ENCODE results near the gene FAM200C. TPM values are rescaled to one million over a fixed set of nuclear protein-coding genes. Genes with fewer than 3 reads are reported as not detected.

Gene FAM200C
- 6.2 and 7.3 TPM in 2 replicates for total RNA-seq (2021; fragmentation: NEBNext Ultra II Directional; extraction: Animal tissue kit (Norgen Biotek cat#: 25700))
- polyA plus RNA-seq (2011; rRNA removed): 1.6 and 2.6 TPM in 2 replicates
- polyA plus RNA-seq (2011; cell fraction: cytosol; rRNA removed): 3.2 TPM
- 1.3 TPM for polyA plus RNA-seq (2011; cell fraction: nucleus; rRNA removed)
- polyA plus RNA-seq (2012, experiment 1 of 2): 3.3 to 5.1 TPM (median 3.9 TPM) in 4 replicates
- 0.35 TPM for polyA plus RNA-seq (2012, experiment 2 of 2)
- polyA plus RNA-seq (2013, experiment 1 of 2): 3.6 TPM
- 3.3 TPM for polyA plus RNA-seq (2013, experiment 2 of 2)
- 5.4 and 7.5 TPM in 2 replicates for polyA minus RNA-seq (2011; rRNA and poly(A)+ RNA removed)
- polyA minus RNA-seq (2011; cell fraction: cytosol; rRNA and poly(A)+ RNA removed): 3.0 TPM
- polyA minus RNA-seq (2011; cell fraction: nucleus; rRNA and poly(A)+ RNA removed): 7.2 TPM
- long read RNA-seq, experiment 1, partial matches to known transcripts: 0 of 1 reads
- long read RNA-seq, experiment 1, other reads (novel, unspliced or antisense): 0 of 1 reads
- long read RNA-seq, experiment 2, partial matches to known transcripts: 1 of 5 reads
- long read RNA-seq, experiment 2, other reads (novel, unspliced or antisense): 0 of 5 reads

- CTCF ChIA-PET (ENCODE audit: partially characterized antibody): interaction anchor here (0.9 to 1.3 kb wide), 3 partner anchors 38 to 318 kb away, joined by 3 read pairs; no protein-coding TSS in a partner anchor
- POLR2A ChIA-PET (ENCODE audit: partially characterized antibody): interaction anchor here (0.6 to 1.9 kb wide), 8 partner anchors 9 to 886 kb away, joined by 3 to 5 read pairs (median 4); partner anchors contain the start of genes PTTG1 and SLU7
- FAIRE-seq: no peak
- no peak for TF ChIP-seq EP300 (IDR thresholded peaks at IDR 0.05; ENCODE audit: borderline replicate concordance in 1 of 2, low read depth in 2 of 2, low read length in 2 of 2)
- TF ChIP-seq CHD2 (IDR thresholded peaks at IDR 0.05; ENCODE audit: low read length): no peak
- TF ChIP-seq RBBP5 (IDR thresholded peaks at IDR 0.05; ENCODE audit: borderline replicate concordance, low read depth, low read length): peak; percentile 58; the same call in 1 of the 2 replicates
- TF ChIP-seq, protein P1, sequence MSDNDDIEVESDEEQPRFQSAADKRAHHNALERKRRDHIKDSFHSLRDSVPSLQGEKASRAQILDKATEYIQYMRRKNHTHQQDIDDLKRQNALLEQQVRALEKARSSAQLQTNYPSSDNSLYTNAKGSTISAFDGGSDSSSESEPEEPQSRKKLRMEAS (IDR thresholded peaks at IDR 0.05): peak; percentile 44; the same call in 1 of the 2 replicates
- peak; percentile 94 to 99 for TF ChIP-seq POLR2A (IDR thresholded peaks at IDR 0.05; ENCODE audit: control extremely low read depth in 1 of 2, low read depth in 2 of 2, low read length in 2 of 2)
- TF ChIP-seq TBP (IDR thresholded peaks at IDR 0.05; ENCODE audit: low read depth, low read length): peak; percentile 89
- peak; percentile 100 for TF ChIP-seq PHF8 (conservative IDR thresholded peaks at IDR 0.05; ENCODE audit: low read depth, low read length)
Measured at GRCh38 chr5:160399402-160400353, at the start of gene FAM200C. Gene FAM200C (minus strand): TSS chr5:160400054. CDS start chr5:160395490, 4,564 bp downstream.

More at GRCh38 chr5:160399402-160400353, at the start of gene FAM200C:
- no peaks in the 10 kb centered on the region for H3K9me3 ChIP-seq (ENCODE audit: insufficient read depth in 2 of 2, low read depth in 1 of 2, low read length in 1 of 2)
- H3K23ac ChIP-seq (ENCODE audit: insufficient read length): no peak within 1 kb of the TSS
- peak within 1 kb of the TSS; percentile 61 for H2AFZ ChIP-seq (ENCODE audit: low read length)
- peaks cover 0 to 5% (median 0%) of the 10 kb centered on the region in 4 experiments; a peak in 3 of 7 replicates for H3K4me1 ChIP-seq (replicated peaks in 1 of 4; ENCODE audit: control insufficient read depth in 3 of 4, insufficient read depth in 4 of 4, low read length in 3 of 4)
- no peaks in the 10 kb centered on the region for H3K27me3 ChIP-seq (replicated peaks in 1 of 4; ENCODE audit: control insufficient read depth in 3 of 4, extremely low read depth in 1 of 4, insufficient read depth in 3 of 4, low read length in 3 of 4)
- peak within 1 kb of the TSS; percentile 99 for H3K18ac ChIP-seq (ENCODE audit: extremely low read depth, low read length)
- peak within 1 kb of the TSS; percentile 95 to 98 (median 96) for H3K9ac ChIP-seq (replicated peaks in 1 of 4; ENCODE audit: extremely low read depth in 1 of 4, low read depth in 3 of 4, low read length in 3 of 4)
- no peaks in the 10 kb centered on the region for H3K79me1 ChIP-seq (ENCODE audit: low read depth, low read length)
- H4K20me1 ChIP-seq (replicated peaks in 1 of 2; ENCODE audit: control insufficient read depth in 1 of 2, insufficient read depth in 2 of 2, low read length in 2 of 2): no peaks in the 10 kb centered on the region
- H2AK5ac ChIP-seq (ENCODE audit: low read depth, low read length): no peak within 1 kb of the TSS
- no peak within 1 kb of the TSS for H2BK12ac ChIP-seq (ENCODE audit: low read depth, low read length)
- peak; percentile 60 to 92 for DNase-seq (ENCODE audit: low read depth in 1 of 2, low spot score in 2 of 2)
- peaks cover 0 to 21% of the 10 kb centered on the region in 2 experiments; a peak in 2 of 4 replicates for H3K79me2 ChIP-seq (ENCODE audit: control insufficient read depth in 1 of 2, insufficient read depth in 2 of 2, low read length in 2 of 2)
- peak within 1 kb of the TSS; percentile 99; the same call in 1 of the 2 replicates for H4K8ac ChIP-seq (ENCODE audit: extremely low read depth, insufficient read depth, low read length)
- H3K14ac ChIP-seq (ENCODE audit: insufficient read length): no peak within 1 kb of the TSS
- peak within 1 kb of the TSS; percentile 95 for H4K5ac ChIP-seq (ENCODE audit: insufficient read length, low read depth, low read length)
- no peak within 1 kb of the TSS for H2BK20ac ChIP-seq (ENCODE audit: low read length)
- peak within 1 kb of the TSS; percentile 87 to 90 for H3K4me2 ChIP-seq (ENCODE audit: insufficient read depth in 1 of 2, low read depth in 2 of 2, low read length in 2 of 2)
- peak within 1 kb of the TSS; percentile 22 for H3K56ac ChIP-seq (replicated peaks; ENCODE audit: insufficient read length, low read depth, low read length)
- peaks cover 4 to 20% (median 18%) of the 10 kb centered on the region in 4 experiments; a peak in 6 of 8 replicates for H3K36me3 ChIP-seq (ENCODE audit: control insufficient read depth in 2 of 4, insufficient read depth in 4 of 4, low read length in 3 of 4)
- no peak within 1 kb of the TSS for H2BK120ac ChIP-seq (replicated peaks; ENCODE audit: low read depth, low read length)
- no peak within 1 kb of the TSS for H2BK15ac ChIP-seq (ENCODE audit: low read length)
- WGBS, 2 experiments (ENCODE audit: extremely low coverage in 1 of 2, insufficient coverage in 1 of 2, insufficient read length in 1 of 2, insufficient replicate concordance in 2 of 2, low coverage in 1 of 2, low lambda C conversion rate in 2 of 2, missing lambda C conversion rate in 1 of 2): 6% methylated on average over 41 of the region's 41 CpGs; no CpG with 5 or more reads in 1 of the 2 experiments
- peaks cover 3% of the 10 kb centered on the region for H3K23me2 ChIP-seq (ENCODE audit: low read depth, low read length)
- peak within 1 kb of the TSS; percentile 61 for H4K91ac ChIP-seq (replicated peaks; ENCODE audit: insufficient read length, low read length)
- peak within 1 kb of the TSS; percentile 95 for H3K27ac ChIP-seq (ENCODE audit: low read depth, low read length)
- H2BK5ac ChIP-seq (ENCODE audit: low read depth, low read length): peak within 1 kb of the TSS; percentile 79
- H3K4ac ChIP-seq (replicated peaks; ENCODE audit: insufficient read length, low read depth, low read length): no peak within 1 kb of the TSS
- peak within 1 kb of the TSS; percentile 63 to 86 (median 83) for H3K4me3 ChIP-seq (ENCODE audit: extremely low read depth in 1 of 4, insufficient read depth in 2 of 4, low read depth in 3 of 4, low read length in 4 of 4)

Measured in H1 (cell line).